Tibial nerve (tissue), 4 donors: ENCODE measurements around the gene ARID4B. TPM values are rescaled to one million over a fixed set of nuclear protein-coding genes. Genes with fewer than 3 reads are reported as not detected.

ENCODE experiments used
- DNase-seq, 2 donors: peaks; one replicate each; pipeline ENCODE4 v3.0.0-alpha.2; 2019; ENCODE audit warnings: low spot score in 2 of 2
- H3K27ac ChIP-seq, 4 donors: fragments of 200-600 bp; sonication (generic) in 3 of 4; one replicate each; pipeline ENCODE4 v1.5.1; 2017 to 2019; ENCODE audit warnings: mild to moderate bottlenecking in 1 of 4
- H3K27me3 ChIP-seq, 2 donors: fragments of 200-600 bp; sonication (generic) in 1 of 2; one replicate each; pipeline versions ENCODE4 v1.5.1 to v1.6.0; 2017 to 2019
- H3K36me3 ChIP-seq, 3 donors: fragments of 200-600 bp; sonication (generic); one replicate each; pipeline ENCODE4 v1.5.1; 2018 to 2019
- H3K4me1 ChIP-seq, 4 donors: fragments of 200-600 bp; sonication (generic) in 3 of 4; one replicate each; pipeline ENCODE4 v1.5.1; 2017 to 2019
- H3K4me3 ChIP-seq, 4 donors: fragments of 200-600 bp; sonication (generic) in 3 of 4; one replicate each; pipeline ENCODE4 v1.5.1; 2017 to 2019; ENCODE audit warnings: mild to moderate bottlenecking in 1 of 4, moderate library complexity in 1 of 4
- H3K9me3 ChIP-seq, 4 donors: fragments of 200-600 bp; sonication (generic) in 3 of 4; one replicate each; pipeline ENCODE4 v1.5.1; 2017 to 2019
- EP300 ChIP-seq, 2 donors: sonication (generic); formaldehyde crosslinking; IDR thresholded peaks; one replicate each; pipeline ENCODE4 v1.6.1; 2017; ENCODE audit warnings: antibody characterized with exemption in 2 of 2, mild to moderate bottlenecking in 1 of 2
- POLR2A ChIP-seq, 2 donors: fragments of 450-650 bp; IDR thresholded peaks; one replicate each; pipeline ENCODE4 v1.6.1; 2017; ENCODE audit warnings: antibody characterized with exemption in 2 of 2, mild to moderate bottlenecking in 2 of 2, moderate library complexity in 2 of 2
- WGBS, 2 donors: methylation state at CpG; one replicate each; pipeline ENCODE4 v1.1.5; 2018; 5-methylcytosine and 5-hydroxymethylcytosine counted together
- total RNA-seq, 4 donors: library from RNA; depleted of rRNA; stranded (reverse); fragments of >200 nt; gene quantifications; one replicate each; pipeline ENCODE4 v1.1.0, GENCODE V29; 2016
- TF ChIP-seq, protein P1 (sequence below), 5 experiments: fragments of 200-600 bp in 3 of 5; fragments of 450-650 bp in 2 of 5; sonication (generic) in 3 of 5; IDR thresholded peaks; one replicate each; pipeline ENCODE4 v1.5.1; 2016 to 2019; ENCODE audit warnings: antibody characterized with exemption in 5 of 5, mild to moderate bottlenecking in 3 of 5, moderate library complexity in 2 of 5

Gene ARID4B
- total RNA-seq, 4 donors from 2014 or later = 41.6 to 58.8 (median 46.8) TPM

DNA sequence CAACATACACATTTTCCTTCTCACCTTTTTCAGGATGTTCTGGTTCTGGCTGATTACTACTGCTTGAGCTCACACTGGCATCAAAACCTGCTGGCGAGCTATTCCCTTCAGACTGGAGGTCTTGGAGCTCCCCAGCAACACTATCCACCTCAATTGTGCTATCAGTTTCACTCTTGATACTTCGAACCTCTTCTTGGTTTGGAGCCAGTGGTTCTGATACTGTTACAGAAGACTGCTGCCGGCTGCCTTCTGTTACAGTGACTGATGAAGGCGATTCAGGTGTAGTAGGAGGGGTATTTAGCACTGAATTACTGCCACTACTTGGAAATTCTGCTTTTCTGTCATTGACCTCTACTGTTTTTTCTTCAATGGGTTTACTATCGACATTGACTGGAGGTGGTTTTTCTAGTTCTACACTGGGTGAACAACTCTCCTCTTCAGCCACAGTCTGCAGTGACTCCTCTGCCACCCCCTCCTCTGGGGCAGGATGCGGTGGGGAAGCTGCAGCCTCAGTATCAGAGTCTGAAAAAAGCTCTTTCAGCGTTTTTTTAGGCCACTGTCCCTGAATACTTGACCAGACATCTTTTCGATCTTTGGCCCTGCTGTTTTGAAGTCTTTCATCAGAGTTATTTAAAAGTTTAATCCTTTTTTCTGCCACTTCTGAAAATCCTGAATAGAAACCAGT lies 146.3 kb downstream of the ARID4B start:
- WGBS, 2 donors = 86% methylated on average over 8 of the region's 8 CpGs
- TF ChIP-seq, protein P1, sequence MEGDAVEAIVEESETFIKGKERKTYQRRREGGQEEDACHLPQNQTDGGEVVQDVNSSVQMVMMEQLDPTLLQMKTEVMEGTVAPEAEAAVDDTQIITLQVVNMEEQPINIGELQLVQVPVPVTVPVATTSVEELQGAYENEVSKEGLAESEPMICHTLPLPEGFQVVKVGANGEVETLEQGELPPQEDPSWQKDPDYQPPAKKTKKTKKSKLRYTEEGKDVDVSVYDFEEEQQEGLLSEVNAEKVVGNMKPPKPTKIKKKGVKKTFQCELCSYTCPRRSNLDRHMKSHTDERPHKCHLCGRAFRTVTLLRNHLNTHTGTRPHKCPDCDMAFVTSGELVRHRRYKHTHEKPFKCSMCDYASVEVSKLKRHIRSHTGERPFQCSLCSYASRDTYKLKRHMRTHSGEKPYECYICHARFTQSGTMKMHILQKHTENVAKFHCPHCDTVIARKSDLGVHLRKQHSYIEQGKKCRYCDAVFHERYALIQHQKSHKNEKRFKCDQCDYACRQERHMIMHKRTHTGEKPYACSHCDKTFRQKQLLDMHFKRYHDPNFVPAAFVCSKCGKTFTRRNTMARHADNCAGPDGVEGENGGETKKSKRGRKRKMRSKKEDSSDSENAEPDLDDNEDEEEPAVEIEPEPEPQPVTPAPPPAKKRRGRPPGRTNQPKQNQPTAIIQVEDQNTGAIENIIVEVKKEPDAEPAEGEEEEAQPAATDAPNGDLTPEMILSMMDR (IDR thresholded peaks at IDR 0.05) = no peak
- TF ChIP-seq EP300 (IDR thresholded peaks at IDR 0.05) (no peak), POLR2A (IDR thresholded peaks at IDR 0.05) (no peak)
- H3K4me3 ChIP-seq = no peak overlapping the region
- peaks cover 0 to 54% (median 8%) of the 10 kb centered on the region in 3 donors for H3K36me3 ChIP-seq
- H3K9me3 ChIP-seq = no peaks in the 10 kb centered on the region
- H3K27ac ChIP-seq = no peak overlapping the region
- no peaks in the 10 kb centered on the region for H3K4me1 ChIP-seq
- H3K27me3 ChIP-seq = no peaks in the 10 kb centered on the region
- no peak for DNase-seq

DNA sequence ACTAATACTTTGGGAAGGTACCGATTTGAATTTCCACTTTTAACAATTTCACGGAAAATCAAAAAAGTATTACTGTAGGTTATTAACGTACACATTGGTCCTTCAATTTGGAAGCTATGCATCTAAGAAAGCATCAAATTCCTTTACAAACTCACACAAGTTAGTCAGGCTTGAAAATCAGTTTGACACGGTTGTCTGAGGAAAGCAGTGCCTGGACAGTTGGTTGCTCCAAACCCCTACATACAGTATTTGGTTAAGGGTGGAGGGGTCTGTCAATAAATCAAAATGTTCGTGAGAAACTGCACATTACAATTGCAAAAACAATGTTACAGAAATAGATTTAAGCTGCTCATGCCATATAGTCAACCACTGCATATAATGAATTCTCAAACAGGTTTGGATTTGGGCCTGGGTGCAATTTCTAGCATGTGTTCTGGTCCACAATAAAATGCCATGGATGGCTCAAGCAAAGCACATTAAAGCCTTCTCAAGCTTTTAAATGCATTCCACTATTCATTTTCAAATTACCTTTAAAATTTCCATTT lies 147.0 kb downstream of the ARID4B start:
- no peak overlapping the region for H3K27ac ChIP-seq
- TF ChIP-seq POLR2A (IDR thresholded peaks at IDR 0.05) (no peak), EP300 (IDR thresholded peaks at IDR 0.05) (no peak)
- TF ChIP-seq, protein P1 (IDR thresholded peaks at IDR 0.05) = no peak
- no peaks in the 10 kb centered on the region for H3K4me1 ChIP-seq
- no peaks in the 10 kb centered on the region for H3K27me3 ChIP-seq
- WGBS, 2 donors = 87 to 90% methylated on average over 5 of the region's 5 CpGs
- no peaks in the 10 kb centered on the region for H3K9me3 ChIP-seq
- DNase-seq = no peak
- peaks cover 0 to 54% (median 12%) of the 10 kb centered on the region in 3 donors for H3K36me3 ChIP-seq
- H3K4me3 ChIP-seq = no peak overlapping the region

DNA sequence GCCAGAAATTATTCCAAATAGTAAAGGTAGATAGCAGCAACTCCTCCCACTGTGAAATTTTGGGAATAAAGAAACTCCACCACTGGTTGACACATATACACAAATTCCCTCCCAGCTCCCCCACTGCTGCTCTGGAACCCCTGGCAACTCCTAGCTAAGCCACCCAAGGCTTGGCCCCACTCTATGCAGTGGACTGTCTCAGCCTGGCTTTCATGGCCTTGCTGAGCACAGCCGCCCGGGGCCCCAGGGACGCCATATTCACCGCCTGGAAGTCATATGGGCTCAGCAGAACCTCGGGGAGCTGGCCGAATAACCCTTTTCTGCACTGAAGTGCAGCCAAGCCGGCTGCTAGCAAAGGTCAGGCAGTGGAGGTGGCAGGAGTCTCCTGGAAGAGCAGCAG lies 151.5 kb downstream of the ARID4B start:
- TF ChIP-seq EP300 (IDR thresholded peaks at IDR 0.05) = no peak
- no peak for TF ChIP-seq POLR2A (IDR thresholded peaks at IDR 0.05)
- TF ChIP-seq, protein P1 (IDR thresholded peaks at IDR 0.05) = no peak
- Histone ChIP-seq H3K27ac (no peak overlapping the region), H3K4me3 (no peak overlapping the region), H3K36me3 (peaks cover 0 to 63% (median 18%) of the 10 kb centered on the region in 3 donors), H3K4me1 (no peaks in the 10 kb centered on the region), H3K9me3 (no peaks in the 10 kb centered on the region), H3K27me3 (no peaks in the 10 kb centered on the region)
- 70% methylated on average over 7 of the region's 7 CpGs for WGBS, 2 donors
- DNase-seq = no peak

DNA sequence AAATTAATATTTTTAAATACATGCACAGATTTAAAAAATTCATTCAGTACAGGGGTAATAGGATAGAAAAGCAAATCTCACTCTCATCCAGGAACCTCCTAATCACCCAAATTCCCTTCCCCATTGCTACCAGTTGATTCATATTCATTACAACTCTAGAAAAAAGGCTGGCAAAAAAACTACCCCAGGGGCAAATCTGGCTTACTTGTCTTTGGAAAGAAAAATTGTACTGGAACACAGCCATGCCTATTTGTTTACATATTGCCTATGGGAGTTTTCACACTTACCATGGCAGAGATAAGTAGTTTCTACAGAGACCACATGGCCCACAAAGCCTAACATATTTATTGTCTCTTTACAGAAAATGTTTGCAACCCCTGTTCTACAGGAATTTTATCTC lies 158.0 kb downstream of the ARID4B start:
- Histone ChIP-seq H3K4me3 (no peak overlapping the region), H3K27me3 (no peaks in the 10 kb centered on the region), H3K36me3 (peaks cover 0 to 70% (median 6%) of the 10 kb centered on the region in 3 donors), H3K4me1 (no peaks in the 10 kb centered on the region), H3K27ac (no peak overlapping the region), H3K9me3 (no peaks in the 10 kb centered on the region)
- no peak for DNase-seq
- TF ChIP-seq, protein P1 (IDR thresholded peaks at IDR 0.05) = no peak
- TF ChIP-seq POLR2A (IDR thresholded peaks at IDR 0.05) = no peak

DNA sequence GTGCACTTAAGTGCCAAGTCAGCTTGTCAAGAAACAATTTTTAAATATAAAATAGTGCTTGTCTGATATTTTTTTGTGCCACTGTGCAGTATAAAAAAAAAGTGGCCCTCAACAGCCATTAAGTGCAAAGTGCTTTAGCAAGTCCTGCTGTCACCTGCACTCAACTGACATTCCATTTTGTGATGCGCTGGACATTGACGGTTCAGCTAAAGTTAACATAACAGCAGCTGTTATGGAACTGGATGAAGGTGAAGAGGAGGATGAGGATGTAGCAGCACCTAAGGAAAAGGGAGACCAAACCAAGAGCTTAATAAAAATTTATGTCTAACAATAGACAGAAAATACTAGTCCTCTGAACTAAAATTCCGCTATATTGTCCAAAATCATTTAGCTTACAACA lies 159.6 kb downstream of the ARID4B start:
- peaks cover 0 to 56% (median 0%) of the 10 kb centered on the region in 3 donors for H3K36me3 ChIP-seq
- H3K4me3 ChIP-seq = no peak overlapping the region
- DNase-seq = no peak
- H3K27ac ChIP-seq = no peak overlapping the region
- TF ChIP-seq EP300 (IDR thresholded peaks at IDR 0.05) (no peak), POLR2A (IDR thresholded peaks at IDR 0.05) (no peak)
- TF ChIP-seq, protein P1 (IDR thresholded peaks at IDR 0.05) = no peak
- WGBS, 2 donors = 91% methylated on average over 3 of the region's 3 CpGs
- H3K4me1 ChIP-seq = no peaks in the 10 kb centered on the region
- H3K9me3 ChIP-seq = no peaks in the 10 kb centered on the region
- H3K27me3 ChIP-seq = no peaks in the 10 kb centered on the region
